ENCODE measurements around the gene NLRP1.
"Not testable (repeated sequence)": the region's sequence is repeated elsewhere in the genome, so short reads cannot be mapped to it uniquely, and the experiment has no call there.

The NLRP1 gene

DNA sequence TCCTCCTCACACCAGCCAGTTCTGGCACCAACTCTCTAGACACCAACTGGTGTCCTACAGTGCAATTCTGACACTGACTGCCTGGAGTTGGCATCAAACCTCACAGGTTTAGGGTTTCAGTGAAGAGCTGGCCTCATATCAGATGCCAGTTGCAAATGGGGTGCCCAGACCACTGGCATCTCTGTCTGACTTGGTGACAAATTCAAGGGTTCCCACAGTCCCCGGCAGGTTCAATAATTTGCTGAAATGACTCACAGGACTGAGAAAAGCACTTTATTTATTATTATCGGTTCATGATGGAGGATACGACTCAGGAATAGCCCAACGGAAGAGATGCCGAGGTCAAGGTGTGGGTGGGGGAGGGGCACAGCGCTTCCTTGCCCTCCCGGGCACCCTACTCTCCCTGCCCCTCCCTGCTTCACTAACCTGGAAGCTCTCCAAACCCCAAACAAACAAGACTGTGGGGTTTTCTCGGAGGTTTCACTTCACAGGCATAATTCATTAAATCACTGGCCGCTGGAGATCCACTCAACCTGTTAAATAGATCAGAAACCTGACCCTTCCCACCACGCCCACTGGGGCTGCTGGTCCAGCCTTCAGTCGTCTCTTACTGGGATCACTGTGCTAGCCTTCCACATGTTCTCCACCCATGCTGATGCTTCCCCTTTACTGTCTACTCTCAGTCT, 1.7 kb upstream of the NLRP1 start:
- DNase-seq: no peak

DNA sequence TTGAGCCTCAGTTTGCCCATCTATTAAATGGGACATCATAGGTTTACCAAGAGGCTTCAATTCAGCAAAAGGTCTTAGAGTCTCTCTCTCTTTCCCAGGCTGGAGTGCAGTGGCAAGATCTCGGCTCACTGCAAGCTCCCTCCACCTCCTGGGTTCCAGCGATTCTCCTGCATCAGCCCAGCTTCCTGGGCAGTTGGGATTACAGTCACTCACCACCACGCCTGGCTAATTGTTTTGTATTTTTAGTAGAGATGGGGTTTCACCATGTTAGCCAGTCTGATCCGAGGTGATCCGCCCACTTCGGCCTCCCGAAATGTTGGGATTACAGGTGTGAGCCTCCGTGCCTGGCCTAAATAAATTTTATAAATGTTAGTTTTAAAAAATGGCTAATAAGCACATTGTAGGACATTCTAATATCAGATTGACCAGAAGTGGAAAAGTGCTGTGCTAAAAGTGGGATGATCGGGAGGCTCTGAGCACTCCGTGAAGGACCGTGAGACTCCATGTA, 1.0 kb upstream of the NLRP1 start:
- DNase-seq: no peak

DNA sequence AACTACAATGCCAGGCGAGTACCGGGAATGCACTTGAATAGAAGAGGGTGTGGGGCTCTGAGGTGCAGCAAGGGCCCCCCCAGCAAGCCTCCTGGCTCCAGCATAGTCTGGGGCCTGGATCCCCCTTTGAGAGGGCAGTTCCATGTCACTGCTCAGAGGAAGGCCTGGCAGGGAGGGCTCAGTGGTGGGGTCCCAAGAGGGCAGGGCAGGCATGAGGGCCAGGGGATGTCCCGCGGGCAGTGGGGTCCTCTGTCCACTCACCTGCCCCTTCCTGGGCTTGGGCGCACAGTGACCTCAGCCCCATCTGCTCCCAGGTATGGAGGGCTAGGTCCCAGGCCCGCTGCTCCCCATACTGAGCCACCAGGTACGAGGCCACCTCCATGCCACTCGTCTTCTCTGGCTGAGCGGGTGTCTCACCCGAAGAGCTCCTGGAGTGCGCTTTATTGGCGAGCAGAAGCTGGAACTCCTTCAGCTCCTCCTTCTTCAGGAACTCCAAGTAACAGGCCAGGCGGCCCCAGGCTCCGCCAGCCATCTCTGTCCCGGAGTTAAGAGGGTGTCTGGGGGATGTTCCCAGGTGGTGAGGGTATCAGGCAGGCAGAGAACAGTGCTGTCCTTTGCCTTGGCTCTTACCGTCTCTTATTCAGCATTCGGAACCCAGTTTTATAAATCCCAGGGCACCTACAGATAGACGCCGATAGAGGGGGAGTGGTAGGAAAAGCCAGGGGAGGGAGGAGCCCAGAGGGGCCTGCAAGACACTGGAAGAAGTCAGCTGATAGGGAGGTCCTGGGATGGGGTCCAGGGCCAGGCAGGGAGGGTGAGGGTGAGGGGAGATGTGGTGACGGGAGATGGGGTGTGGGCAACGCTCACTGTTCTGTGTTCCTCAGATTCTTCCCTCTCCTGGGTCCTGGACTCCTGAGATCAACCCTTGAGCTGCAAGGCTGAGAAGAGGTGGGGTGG, 605 bp downstream of the NLRP1 start:
- DNase-seq: no peak

DNA sequence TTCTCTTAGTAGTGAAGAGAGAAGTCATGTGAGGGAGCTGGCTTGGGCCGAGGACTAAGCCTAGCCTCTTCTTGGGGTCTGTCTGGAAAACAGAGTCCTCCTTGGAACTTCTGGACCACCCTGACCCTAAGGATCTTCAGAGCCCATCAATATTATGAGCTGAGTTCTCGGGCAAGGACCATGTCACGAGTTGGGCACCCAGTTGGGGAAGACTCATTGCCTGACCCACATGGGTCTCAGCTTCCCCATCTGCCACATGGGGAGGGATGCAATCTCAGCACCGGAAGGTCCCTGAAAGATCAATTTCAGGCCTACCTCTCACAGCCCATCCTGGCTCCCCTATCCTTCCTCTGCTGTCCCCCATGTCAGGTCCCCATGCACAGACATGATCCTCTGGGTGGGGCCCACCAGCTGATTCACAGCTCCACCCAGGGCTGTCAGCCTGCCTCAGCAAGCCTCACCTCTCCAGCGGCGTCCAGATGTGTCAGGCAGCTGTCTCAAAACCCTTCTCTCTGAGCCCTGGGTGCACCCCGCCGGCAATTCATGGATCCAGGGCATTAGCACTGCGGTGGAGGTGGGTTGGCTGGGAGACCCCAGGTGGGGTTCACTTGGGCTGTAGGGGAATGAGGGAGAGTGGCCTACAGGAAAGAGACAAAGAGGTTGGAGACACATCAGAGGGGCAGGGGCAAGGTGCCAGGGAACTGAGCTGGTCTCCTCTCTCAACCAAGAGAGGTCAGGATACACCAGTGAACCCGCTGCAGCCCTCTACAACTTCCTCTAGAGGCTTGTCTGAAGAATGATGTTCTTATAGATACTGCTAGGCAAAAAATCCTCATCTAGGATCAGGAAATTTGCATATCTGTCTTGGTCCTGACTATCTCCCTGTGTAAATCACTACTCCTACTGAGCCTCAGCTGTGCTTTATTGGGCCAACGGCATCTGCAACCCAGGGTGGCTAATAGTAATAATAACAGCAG, 1.8 kb downstream of the NLRP1 start:
- no peak for DNase-seq

DNA sequence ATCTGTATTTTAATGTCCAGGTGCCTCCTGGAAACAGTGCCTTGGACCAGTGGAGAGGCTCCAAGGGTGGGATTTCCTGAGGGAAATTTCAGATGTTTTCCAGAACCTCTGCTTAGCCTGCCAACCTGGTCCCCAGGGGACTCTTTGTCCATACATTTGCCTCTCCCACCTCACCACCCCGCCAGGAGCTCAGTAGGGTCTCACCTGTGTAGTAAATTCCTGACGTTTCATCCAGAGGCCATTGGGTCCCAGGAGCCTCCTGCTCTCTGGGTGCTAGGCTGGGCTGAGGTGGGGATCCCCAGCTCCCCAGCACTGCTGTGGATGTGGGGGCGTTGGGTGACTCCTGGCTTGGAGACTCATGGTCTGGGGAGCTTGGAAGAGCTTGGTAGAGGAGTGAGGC, 2.7 kb downstream of the NLRP1 start:
- DNase-seq: no peak

DNA sequence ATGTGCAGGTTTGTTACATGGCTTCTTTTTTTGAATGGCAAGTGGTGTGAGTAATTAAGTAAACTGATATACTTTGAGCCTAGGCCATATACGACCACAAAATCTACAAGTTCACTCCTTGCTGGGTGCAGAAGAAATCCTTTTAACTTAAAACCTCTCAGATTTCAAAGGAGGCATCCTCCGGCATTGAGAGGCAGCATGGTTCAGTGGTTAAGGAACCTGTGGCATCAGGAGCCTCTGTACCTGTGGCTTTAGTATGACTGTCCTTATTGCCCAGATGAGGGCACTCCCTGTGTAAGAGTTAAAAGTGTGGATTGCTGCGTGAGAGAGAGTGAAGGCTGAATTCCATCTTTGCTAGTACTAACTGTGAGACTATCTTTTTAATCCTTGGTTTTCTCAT, 3.3 kb downstream of the NLRP1 start:
- no peak for DNase-seq

DNA sequence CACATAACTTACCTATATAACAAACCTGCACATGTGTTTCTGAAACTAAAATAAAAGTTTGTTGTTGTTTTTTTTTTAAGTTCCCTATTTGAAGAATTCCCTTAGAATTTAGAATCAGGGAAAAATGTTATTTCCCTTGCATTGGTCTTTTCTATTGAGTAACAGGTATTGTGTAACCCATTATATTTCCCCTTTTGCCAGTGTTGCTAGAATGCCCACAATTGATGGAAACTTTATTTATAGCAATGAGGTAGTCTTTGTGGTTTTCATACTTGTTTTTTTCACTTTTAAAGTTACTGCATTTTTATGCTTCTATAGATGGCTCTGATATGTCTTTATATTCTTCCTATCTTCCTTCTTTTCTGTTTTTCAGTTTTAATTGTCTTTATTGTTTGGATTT, 3.9 kb downstream of the NLRP1 start:
- DNase-seq: no peak

DNA sequence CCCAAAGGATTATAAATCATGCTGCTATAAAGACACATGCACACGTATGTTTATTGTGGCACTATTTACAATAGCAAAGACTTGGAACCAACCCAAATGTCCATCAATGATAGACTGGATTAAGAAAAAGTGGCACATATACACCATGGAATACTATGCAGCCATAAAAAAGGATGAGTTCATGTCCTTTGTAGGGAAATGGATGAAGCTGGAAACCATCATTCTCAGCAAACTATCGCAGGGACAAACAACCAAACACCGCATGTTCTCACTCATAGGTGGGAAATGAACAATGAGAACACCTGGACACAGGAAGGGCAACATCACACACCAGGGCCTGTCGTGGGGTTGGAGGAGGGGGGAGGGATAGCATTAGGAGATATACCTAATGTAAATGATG, 5.5 kb downstream of the NLRP1 start:
- not testable (repeated sequence) for DNase-seq

DNA sequence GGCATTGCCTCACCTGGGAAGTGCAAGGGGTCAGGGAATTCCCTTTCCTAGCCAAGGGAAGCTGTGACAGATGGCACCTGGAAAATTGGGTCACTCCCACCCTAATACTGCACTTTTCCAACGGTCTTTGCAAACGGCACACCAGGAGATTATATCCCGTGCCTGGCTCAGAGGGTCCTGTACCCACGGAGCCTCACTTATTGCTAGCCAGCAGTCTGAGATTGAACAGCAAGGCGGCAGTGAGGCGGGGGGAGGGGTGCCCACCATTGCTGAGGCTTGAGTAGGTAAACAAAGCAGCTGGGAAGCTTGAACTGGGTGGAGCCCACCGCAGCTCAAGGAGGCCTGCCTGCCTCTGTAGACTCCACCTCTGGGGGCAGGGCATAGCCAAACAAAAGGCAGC, 11.3 kb downstream of the NLRP1 start:
- DNase-seq: not testable (repeated sequence)

DNA sequence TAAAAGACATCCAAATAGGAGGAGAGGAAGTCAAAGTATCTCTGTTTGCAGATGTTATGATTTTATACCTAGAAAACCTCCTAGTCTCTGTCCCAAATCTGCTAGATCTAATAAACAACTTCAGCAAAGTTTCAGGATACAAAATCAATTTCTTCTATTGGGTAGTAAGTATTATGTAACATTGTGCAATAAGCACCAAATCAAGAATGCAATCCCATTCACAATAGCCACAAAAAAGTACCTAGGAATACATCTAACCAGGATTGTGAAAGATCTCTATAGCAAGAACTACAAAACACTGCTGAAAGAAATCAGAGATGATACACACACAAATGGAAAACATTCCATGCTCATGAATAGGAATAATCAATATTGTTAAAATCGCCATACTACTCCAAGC, 13.0 kb downstream of the NLRP1 start:
- DNase-seq: no peak

DNA sequence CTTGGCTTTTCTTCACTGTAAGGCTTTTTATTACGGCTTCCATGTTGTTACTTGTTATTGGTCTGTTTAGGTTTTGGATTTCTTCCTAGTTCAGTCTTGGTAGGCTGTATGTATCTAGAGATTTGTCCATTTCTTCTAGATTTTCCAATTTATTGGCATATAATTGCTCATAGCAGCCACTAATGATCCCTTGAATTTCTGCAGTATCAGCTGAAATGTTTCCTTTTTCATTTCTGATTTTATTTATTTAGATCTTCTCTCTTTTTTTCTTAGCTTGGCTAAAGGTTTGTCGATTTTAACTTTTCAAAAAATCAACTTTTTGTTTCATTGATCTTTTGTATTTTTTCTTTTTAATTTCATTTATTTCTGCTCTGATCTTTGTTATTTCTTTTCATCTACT, 18.5 kb downstream of the NLRP1 start:
- DNase-seq: no peak

DNA sequence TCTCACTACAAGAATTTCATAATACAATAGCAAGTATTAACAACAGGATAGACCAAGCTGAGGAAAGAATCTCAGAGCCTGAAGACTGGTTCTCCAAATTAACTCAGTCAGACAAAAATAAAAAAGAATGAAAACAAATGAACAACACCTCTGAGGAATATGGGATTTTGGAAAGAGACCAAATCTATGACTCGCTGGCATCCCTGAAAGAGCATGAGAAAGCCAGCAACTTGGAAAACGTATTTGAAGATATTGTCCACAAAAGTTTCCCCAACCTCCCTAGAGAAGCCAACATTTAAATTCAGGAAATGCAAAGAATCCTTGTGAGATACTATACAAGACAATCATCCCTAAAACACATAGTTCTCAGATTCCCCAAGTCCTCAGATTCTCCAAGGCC, 20.9 kb downstream of the NLRP1 start:
- DNase-seq: no peak

DNA sequence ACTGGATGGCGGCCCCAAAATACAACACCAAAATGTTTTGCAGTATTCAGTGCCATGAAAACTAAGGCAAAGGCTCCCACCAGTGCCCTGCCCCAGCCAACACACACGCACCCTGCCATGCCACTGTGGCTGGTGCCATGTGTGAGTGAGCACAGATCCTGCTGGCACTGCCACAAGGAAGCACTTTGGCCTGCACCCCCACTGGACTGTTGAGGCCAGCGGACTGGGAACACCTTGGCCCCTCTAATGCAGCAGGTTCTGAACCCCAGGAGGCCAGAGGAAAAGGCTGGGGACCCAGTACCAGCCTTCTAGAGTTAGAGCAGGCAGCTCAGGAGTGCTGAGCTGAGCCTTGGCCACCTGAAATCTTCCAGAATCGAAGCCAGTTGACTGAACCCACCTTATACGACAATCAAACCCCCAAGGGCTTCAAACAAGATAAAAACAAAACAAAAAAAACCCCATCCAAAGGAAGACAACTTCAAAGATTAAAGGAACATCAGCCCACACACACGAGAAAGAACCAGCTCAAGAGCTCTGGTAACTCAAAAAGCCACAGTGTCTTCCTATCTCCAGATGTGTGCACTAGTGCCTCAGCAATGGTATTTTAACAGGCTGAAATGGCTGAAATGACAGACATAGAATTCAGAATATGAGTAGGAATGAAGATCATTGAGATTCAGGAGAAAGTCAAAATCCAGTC, 21.5 kb downstream of the NLRP1 start:
- no peak for DNase-seq

DNA sequence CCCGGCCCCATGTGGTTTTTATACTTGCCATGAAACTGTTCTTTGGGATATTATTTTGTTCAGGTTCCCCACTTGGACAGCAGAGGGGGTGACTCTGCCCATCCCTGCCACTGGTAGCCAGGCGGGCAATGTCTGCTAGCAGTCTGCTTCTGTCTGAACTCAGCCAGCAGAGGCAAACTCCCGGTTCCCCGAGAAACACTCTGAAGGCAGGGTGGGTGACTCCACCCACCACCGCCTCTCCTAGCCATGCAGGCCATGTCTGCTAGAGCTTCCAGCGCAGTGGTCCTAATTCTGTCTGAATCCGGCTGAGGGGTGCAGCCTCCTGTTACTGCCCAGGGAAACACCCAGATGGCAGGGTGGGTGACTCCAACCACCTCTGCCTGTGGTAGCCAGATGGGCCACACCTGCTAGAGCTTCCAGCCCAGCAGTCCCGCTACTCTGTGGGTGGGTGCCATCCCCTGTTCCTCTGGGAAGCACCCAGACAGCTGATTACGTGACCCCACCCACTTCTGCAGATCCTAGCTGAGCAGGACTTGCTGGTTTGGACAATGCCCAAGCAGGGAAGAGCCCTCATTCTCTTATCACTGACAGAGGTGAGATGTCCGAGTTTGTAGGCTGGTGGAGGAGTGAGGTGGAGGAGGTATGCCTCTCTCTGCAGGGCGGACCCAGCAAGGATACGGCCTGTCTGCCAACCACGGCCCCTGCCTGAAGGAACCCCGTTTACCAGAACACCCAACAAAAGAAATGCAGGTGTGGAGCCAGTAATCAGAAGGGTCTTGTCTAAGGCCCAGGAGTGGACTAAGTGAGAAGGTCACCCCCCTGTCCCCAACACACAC, 22.4 kb downstream of the NLRP1 start:
- no peak for DNase-seq

DNA sequence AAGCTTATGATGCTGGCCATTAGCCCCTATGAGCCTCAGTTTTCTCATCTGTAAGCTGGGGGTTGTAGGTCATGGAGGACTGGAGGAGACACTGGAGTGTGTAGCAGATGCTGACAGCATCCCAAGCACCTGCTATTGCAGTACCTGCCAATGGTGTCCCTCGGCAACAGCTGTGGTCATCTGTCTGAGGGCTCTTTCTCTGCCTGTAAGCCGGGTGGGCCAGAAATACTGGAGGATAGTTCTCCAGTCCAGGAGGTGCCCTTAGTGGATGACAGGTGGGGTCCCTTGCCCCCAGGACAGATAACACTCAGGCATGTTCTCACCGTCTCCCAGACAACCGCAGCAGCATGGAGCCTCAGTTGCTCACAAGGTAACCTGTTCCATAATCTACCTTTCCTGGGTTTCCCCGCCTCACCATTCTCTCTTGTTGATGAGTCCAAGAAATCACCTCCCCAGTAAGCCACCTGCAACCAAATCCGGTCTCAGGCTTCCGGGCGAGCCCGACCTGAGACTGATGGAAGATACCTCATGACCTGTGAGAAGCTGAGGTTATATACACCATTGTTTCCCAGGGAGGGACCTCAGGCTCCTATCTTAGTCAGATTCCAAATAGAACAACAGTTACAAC, 23.8 kb downstream of the NLRP1 start:
- no peak for DNase-seq

DNA sequence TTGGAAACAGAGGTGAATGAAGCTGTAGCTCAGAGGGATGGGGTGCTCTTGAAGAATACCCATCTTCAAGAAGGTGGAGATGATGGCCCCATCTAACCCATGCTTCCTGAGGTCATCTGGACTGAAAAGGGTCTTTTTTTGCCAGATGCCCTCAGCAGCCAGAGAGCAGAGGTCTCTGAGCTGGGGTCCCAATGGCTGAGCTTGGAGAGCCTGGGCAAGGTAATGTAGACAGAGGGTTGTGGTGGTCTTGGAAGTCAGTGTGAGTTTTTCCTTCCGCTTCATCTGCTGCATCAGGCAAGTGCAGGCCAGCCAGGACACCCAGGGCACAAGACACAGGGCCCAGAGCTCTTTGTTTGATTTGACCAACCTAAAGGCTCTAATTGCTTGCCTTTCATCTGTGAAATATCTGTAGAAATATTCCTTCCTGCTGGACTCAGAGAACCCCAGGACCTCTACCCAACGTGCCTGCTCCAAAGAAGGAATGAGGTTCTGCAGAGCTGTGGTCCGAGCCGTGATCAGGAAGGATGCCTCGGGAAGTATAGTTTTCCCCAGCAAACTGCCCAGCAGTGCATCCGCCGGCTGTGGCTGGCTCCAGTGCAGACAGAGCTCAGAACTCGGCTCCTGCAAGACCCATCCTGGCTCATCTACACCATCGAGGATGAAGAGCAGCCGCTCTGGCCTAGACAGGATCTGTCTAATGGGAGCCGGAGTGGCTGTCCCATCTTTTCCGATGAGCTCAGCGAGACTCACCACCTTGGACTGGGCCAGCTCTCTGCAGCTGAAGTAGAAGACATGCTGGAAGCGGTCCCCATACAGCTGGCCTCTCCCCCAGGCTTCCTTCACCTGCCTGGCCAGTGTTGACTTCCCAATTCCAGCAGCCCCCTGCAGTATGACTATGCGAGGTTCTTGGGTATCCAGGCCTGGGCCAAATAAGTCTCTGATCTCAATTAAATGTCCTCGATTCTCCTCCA, 25.2 kb downstream of the NLRP1 start:
- DNase-seq: no peak

DNA sequence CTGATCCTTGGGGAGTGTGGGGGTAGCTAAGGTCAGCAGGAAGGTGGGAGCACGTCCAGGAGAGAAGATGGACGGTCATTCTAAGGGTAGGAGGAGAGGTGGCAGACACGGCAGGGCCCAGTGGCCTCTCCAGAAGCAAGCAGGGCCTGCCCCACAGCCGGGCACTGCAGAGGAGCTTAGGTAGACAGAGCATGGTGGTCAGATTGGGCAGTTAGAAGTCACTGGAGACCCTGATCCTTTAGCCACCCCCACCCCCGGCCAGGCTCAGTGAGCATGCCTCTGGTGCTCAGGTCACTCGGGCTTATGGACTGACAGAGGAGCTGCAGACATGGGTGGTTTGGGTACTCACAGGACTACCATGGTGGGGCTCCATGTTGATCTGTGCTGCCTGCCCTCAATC, 26.3 kb downstream of the NLRP1 start:
- no peak for DNase-seq

DNA sequence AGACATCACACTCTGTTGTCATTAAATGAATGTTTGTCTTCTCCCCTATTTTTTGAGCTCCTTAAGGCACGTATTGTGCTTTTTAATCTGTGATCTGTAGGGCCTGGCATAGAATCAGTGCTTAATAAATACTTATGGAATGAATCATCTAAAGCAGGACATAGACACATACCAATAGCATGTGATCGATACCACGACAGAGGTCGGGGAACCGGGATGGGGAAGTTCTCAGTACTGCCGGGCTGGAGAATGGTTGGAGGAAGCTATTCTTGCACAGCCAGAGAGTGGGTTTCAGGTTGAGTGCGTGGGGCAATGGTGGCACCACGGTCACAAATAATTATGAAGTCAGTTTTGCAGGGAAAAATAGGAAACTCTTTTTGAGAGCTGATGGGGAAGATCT, 26.8 kb downstream of the NLRP1 start:
- no peak for DNase-seq

DNA sequence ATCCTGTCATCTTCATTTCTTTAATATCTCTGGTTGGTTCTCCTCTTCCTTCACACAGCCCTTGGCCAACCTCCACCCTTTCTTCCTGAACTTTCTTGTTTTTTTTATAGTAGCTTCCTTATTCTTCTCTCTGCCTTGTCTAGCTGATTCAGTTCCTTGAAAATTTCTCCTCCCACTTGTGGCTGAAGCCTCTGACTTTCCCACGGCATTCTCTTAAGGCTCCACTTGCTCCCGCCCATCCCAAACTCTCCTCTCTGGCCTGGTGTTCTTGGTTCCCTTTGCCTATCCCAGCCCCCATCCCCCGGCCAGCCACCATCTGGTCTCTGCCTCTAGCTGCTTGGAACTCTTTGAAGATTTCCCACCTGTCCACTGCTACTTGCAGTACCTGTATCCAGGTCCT, 29.1 kb downstream of the NLRP1 start:
- no peak for DNase-seq

DNA sequence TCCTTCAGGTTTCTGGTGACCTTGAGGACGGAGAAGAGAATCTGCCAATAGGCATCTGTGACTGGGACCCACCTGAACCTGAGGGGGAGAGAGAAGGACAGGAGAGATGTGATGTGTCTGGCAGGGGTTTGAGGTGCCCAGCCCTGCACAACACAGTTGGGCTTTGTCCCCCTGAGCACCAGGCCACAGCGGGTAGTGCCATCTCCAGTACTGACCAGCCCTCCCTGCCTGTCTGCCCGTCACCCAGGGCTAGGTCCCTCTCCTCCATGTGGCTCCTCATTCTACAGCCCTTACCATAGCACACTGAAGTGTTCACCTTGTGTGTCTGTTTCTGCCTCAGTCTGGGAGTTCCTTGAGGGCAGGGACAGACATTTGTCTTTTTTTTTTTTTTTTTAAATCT, 30.8 kb downstream of the NLRP1 start:
- no peak for DNase-seq

Data from hematopoietic multipotent progenitor cell treated with erythropoietin and hydrocortisone succinate and interleukin-3 and kit ligand, for 8 days (in vitro differentiated cells).